Panc1 (cell line): ENCODE measurements around the gene RGCC. TPM values are rescaled to one million over a fixed set of nuclear protein-coding genes. Genes with fewer than 3 reads are reported as not detected.

ENCODE experiments used
- ATAC-seq: fragments of 200-7000 bp; cut with Tn5 transposase; 2 replicates; pipeline ENCODE4 v1.9.1; 2020; ENCODE audit warnings: mild to moderate bottlenecking, moderate library complexity
- BruUV-seq: library from RNA; stranded (reverse); fragments of 400-500 nt; replicated peaks from 2 replicates; lab custom pipeline; 2021; lab: Mats Ljungman, UMichigan
- CTCF ChIA-PET: fragments of 300-600 bp; sonication (Branson Sonifier 250); formaldehyde crosslinking; loops from one replicate; lab custom pipeline; 2022; ENCODE audit warnings: antibody characterized with exemption; lab: Charles Lee
- POLR2A ChIA-PET: fragments of 300-600 bp; sonication (Branson Sonifier 250); formaldehyde crosslinking; loops from one replicate; lab custom pipeline; 2022; ENCODE audit warnings: antibody characterized with exemption; lab: Charles Lee
- DNase-seq: peaks from one replicate; pipeline ENCODE4 v3.0.0-alpha.2; 2010; ENCODE audit warnings: low read depth, low spot score
- H3K27ac ChIP-seq: 2 replicates; pipeline ENCODE4 v1.5.1; 2011; ENCODE audit warnings: mild to moderate bottlenecking, low read length, inconsistent platforms
- H3K27me3 ChIP-seq: fragments of 200-500 bp; sonication (Bioruptor generic); 2 replicates; pipeline ENCODE4 v1.6.0; 2014; ENCODE audit warnings: low read length, inconsistent platforms; ENCODE audit not compliant: control insufficient read depth, insufficient read depth
- H3K36me3 ChIP-seq: fragments of 200-500 bp; sonication (Bioruptor generic); 2 replicates; pipeline ENCODE4 v1.5.1; 2014; ENCODE audit warnings: inconsistent platforms, mild to moderate bottlenecking, low read length, moderate library complexity; ENCODE audit not compliant: control insufficient read depth, insufficient read depth
- H3K4me1 ChIP-seq: 2 replicates; pipeline ENCODE4 v1.5.1; 2011; ENCODE audit warnings: inconsistent platforms, mild to moderate bottlenecking, low read length, moderate library complexity; ENCODE audit not compliant: control insufficient read depth, insufficient read depth
- H3K4me3 ChIP-seq, 2 experiments: 2 replicates each; pipeline ENCODE4 v1.5.1; 2011 to 2012; ENCODE audit warnings: low read depth in 2 of 2, low read length in 2 of 2, mild to moderate bottlenecking in 2 of 2, inconsistent platforms in 1 of 2, moderate library complexity in 1 of 2
- H3K9me3 ChIP-seq: fragments of 200-500 bp; sonication (Bioruptor generic); 2 replicates; pipeline ENCODE4 v1.5.1; 2014; ENCODE audit warnings: low read depth, mild to moderate bottlenecking, inconsistent platforms, low read length, moderate library complexity; ENCODE audit not compliant: control insufficient read depth, insufficient read depth
- POLR2AphosphoS5 ChIP-seq: IDR thresholded peaks from 2 replicates; pipeline ENCODE4 v1.6.1; 2012; ENCODE audit warnings: mild to moderate bottlenecking, low read depth, low read length, moderate library complexity
- REST ChIP-seq, 2 experiments: IDR thresholded peaks; 2 replicates each; pipeline ENCODE4 v1.6.1; 2011 to 2012; ENCODE audit warnings: low read depth in 2 of 2, control low read depth in 1 of 2, low read length in 1 of 2, mild to moderate bottlenecking in 1 of 2, moderate library complexity in 1 of 2; ENCODE audit not compliant: insufficient read depth in 1 of 2
- SIN3A ChIP-seq: IDR thresholded peaks from 2 replicates; pipeline ENCODE4 v1.6.1; 2012; ENCODE audit warnings: low read depth, mild to moderate bottlenecking, low read length, moderate library complexity, borderline replicate concordance; ENCODE audit not compliant: insufficient read depth
- TCF7L2 ChIP-seq: IDR thresholded peaks from 2 replicates; pipeline ENCODE4 v1.6.1; 2011; ENCODE audit warnings: mild to moderate bottlenecking, low read depth, low read length, inconsistent platforms
- in situ Hi-C: cut with HindIII; loops from 2 replicates; pipeline ENCODE4 v1.10.0; 2016; ENCODE audit warnings: low sequenced_read_pairs, low pct_unique_long_range_greater_than_20kb
- intact Hi-C: fragments of 100-400 bp; cut with micrococcal nuclease; formaldehyde crosslinking; loops from one replicate; pipeline ENCODE4 v1.10.0; 2022; ENCODE audit not compliant: unreplicated experiment
- total RNA-seq: library from RNA; stranded (reverse); gene quantifications from one replicate; pipeline ENCODE4 v1.2.1, GENCODE V29; 2021; ENCODE audit not compliant: unreplicated experiment
- TF ChIP-seq, protein P1 (sequence below): fragments of 450-650 bp; IDR thresholded peaks from 2 replicates; pipeline ENCODE4 v1.5.1; 2017; ENCODE audit warnings: mild to moderate bottlenecking

Gene RGCC
- total RNA-seq, 1 experiment from 2014 or later = 6.7 TPM

DNA sequence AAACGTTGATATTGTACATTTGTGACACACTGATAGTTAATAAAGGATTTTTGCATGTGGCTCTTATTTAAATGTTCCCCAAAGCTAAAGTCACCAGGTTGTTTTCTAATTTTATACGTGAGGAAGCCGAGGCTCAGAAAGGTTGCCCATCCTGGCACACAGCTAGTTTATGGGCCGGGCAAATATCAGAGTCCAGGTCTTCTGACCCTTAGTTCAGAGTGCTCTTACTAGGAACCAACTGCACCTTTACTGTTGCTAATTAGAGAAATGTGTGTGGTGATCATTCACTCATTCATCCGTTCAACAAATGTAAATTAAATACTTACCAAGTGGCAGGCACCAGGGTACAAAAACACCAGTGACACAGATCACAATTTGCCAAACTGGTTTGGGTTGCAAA is 46.3 kb upstream of the RGCC start:
- ATAC-seq (no peak), DNase-seq (no peak)
- H3K4me1 ChIP-seq = no peaks in the 10 kb centered on the region
- H3K36me3 ChIP-seq = no peaks in the 10 kb centered on the region
- no peaks in the 10 kb centered on the region for H3K9me3 ChIP-seq
- ChIA-PET POLR2A (no interaction called here), CTCF (no interaction called here)
- no peak overlapping the region for H3K27ac ChIP-seq
- in situ Hi-C loops = no loop called here
- no peaks in the 10 kb centered on the region for H3K27me3 ChIP-seq
- intact Hi-C loops = no loop called here
- no TSS peak for BruUV-seq
- H3K4me3 ChIP-seq = no peak overlapping the region
- no peak for TF ChIP-seq TCF7L2
- TF ChIP-seq, protein P1, sequence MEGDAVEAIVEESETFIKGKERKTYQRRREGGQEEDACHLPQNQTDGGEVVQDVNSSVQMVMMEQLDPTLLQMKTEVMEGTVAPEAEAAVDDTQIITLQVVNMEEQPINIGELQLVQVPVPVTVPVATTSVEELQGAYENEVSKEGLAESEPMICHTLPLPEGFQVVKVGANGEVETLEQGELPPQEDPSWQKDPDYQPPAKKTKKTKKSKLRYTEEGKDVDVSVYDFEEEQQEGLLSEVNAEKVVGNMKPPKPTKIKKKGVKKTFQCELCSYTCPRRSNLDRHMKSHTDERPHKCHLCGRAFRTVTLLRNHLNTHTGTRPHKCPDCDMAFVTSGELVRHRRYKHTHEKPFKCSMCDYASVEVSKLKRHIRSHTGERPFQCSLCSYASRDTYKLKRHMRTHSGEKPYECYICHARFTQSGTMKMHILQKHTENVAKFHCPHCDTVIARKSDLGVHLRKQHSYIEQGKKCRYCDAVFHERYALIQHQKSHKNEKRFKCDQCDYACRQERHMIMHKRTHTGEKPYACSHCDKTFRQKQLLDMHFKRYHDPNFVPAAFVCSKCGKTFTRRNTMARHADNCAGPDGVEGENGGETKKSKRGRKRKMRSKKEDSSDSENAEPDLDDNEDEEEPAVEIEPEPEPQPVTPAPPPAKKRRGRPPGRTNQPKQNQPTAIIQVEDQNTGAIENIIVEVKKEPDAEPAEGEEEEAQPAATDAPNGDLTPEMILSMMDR = no peak
- TF ChIP-seq SIN3A = no peak
- TF ChIP-seq REST (IDR thresholded peaks at IDR 0.05; ENCODE audit: insufficient read depth in 1 of 2, low read depth in 2 of 2, low read length in 1 of 2) = no peak
- TF ChIP-seq POLR2AphosphoS5 = no peak

DNA sequence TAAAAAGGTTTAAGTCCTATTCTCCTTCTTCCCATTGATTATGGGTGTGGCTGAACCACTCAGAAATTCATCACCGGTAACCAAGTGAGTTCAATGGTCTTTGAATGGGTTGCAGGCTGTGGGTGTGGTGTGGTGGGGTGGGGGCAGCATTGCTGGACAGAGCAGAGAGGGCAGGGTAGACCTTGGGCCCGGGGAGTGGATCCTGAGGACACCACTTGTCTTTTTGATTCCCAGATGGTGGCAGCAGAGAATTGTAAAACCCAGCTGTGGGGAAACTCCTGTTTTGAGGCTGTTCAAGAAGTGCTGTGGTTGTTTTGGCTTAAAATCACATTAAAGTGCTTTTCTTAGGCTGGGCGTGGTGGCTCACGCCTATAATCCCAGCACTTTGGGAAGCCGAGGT is 45.8 kb upstream of the RGCC start:
- DNase-seq = no peak
- H3K27ac ChIP-seq = no peak overlapping the region

More for the DNA sequence above, 45.8 kb upstream of the RGCC start:
- Histone ChIP-seq H3K4me1 (no peaks in the 10 kb centered on the region), H3K4me3 (no peak overlapping the region), H3K27me3 (no peaks in the 10 kb centered on the region), H3K36me3 (no peaks in the 10 kb centered on the region), H3K9me3 (no peaks in the 10 kb centered on the region)
- intact Hi-C loops = no loop called here
- ATAC-seq = no peak; the same call in 1 of the 2 replicates
- in situ Hi-C loops = no loop called here
- ChIA-PET POLR2A (interaction anchor here (0.5 kb wide), 1 partner anchor 270 kb away, joined by 7 read pairs; no protein-coding TSS in a partner anchor), CTCF (interaction anchor here (0.8 kb wide), 1 partner anchor 47 kb away, joined by 3 read pairs; no protein-coding TSS in a partner anchor)
- no TSS peak for BruUV-seq
- TF ChIP-seq, protein P1 = peak; percentile 37
- no peak for TF ChIP-seq SIN3A
